ENCODE data around the gene MCU.

GRCh38 chr10:72709041-72709440, 17.1 kb downstream of the MCU start:
- TF ChIP-seq CTCF (conservative IDR thresholded peaks at IDR 0.05; ENCODE audit: low read length) (no peak), EZH2phosphoT487 (IDR thresholded peaks at IDR 0.05; ENCODE audit: borderline replicate concordance, low read depth, low read length) (no peak)
